GM12878 (cell line): ENCODE measurements around the gene PSG11. TPM values are rescaled to one million over a fixed set of nuclear protein-coding genes. Genes with fewer than 3 reads are reported as not detected.
"Not testable (repeated sequence)": the region's sequence is repeated elsewhere in the genome, so short reads cannot be mapped to it uniquely, and the experiment has no call there.

ENCODE experiments used
- ATAC-seq: fragments of 200-7000 bp; cut with Tn5 transposase; 3 replicates; pipeline ENCODE4 v1.9.1; 2020; ENCODE audit warnings: mild to moderate bottlenecking, moderate library complexity
- Bru-seq: library from RNA; stranded (reverse); fragments of 400-500 nt; gene quantifications from one replicate; lab custom pipeline; 2021; lab: Mats Ljungman, UMichigan
- BruChase-seq, 2 experiments: library from RNA; stranded (reverse); fragments of 400-500 nt; gene quantifications; one replicate each; lab custom pipeline; 2021; lab: Mats Ljungman, UMichigan
- BruUV-seq: library from RNA; stranded (reverse); fragments of 400-500 nt; replicated peaks from 2 replicates; lab custom pipeline; 2021; lab: Mats Ljungman, UMichigan
- CTCF ChIA-PET: fragments of 300-600 bp; sonication (Branson Sonifier 250); formaldehyde crosslinking; extraction: SDS; loops from one replicate; lab custom pipeline; 2021; ENCODE audit warnings: inconsistent platforms; lab: Yijun Ruan, JAX
- POLR2A ChIA-PET: fragments of 350-600 bp; formaldehyde crosslinking; extraction: SDS; loops from one replicate; lab custom pipeline; 2021; ENCODE audit warnings: inconsistent platforms; lab: Charles Lee
- RAD21 ChIA-PET: fragments of 300-600 bp; sonication (Branson Sonifier 250); formaldehyde crosslinking; loops from one replicate; lab custom pipeline; 2023; ENCODE audit warnings: antibody characterized with exemption; ENCODE audit not compliant: unreplicated experiment; lab: Charles Lee
- SMC1A ChIA-PET: fragments of 300-600 bp; sonication (Branson Sonifier 250); formaldehyde crosslinking; loops from one replicate; lab custom pipeline; 2023; ENCODE audit not compliant: unreplicated experiment, uncharacterized antibody; lab: Charles Lee
- DNase-seq: peaks from one replicate; pipeline ENCODE4 v3.0.0-alpha.2; 2011; ENCODE audit warnings: low read depth, low spot score
- FAIRE-seq: peaks from 3 replicates; lab custom pipeline; 2011; peaks lifted over from hg19 to GRCh38; lab: Jason Lieb, UNC
- H2AFZ ChIP-seq: 2 replicates; pipeline ENCODE4 v1.6.0; 2011; ENCODE audit warnings: low read depth, low read length, control low read depth; ENCODE audit not compliant: control insufficient read depth
- H3K27ac ChIP-seq: 2 replicates; pipeline ENCODE4 v1.5.1; 2011; ENCODE audit warnings: control low read depth; ENCODE audit not compliant: control insufficient read depth, insufficient read depth
- H3K27me3 ChIP-seq, 2 experiments: replicated peaks in 1 of 2; 2 replicates each; pipeline versions ENCODE4 v1.6.0 to v1.6.1; 2011; ENCODE audit warnings: low read length in 1 of 2; ENCODE audit not compliant: control insufficient read depth in 2 of 2, insufficient read depth in 2 of 2
- H3K36me3 ChIP-seq, 2 experiments: 2 replicates each; pipeline ENCODE4 v1.5.1; 2011; ENCODE audit warnings: low read length in 1 of 2; ENCODE audit not compliant: control insufficient read depth in 2 of 2, insufficient read depth in 2 of 2
- H3K4me1 ChIP-seq: 2 replicates; pipeline ENCODE4 v1.6.1; 2011; ENCODE audit warnings: mild to moderate bottlenecking, low read length, moderate library complexity, mixed read lengths; ENCODE audit not compliant: control insufficient read depth, insufficient read depth
- H3K4me2 ChIP-seq: 2 replicates; pipeline ENCODE4 v1.6.0; 2011; ENCODE audit warnings: control low read depth; ENCODE audit not compliant: control insufficient read depth, insufficient read depth
- H3K4me3 ChIP-seq: fragments of 200-600 bp; sonication (generic); 2 replicates; pipeline ENCODE4 v1.5.1; 2016
- H3K79me2 ChIP-seq: 2 replicates; pipeline ENCODE4 v1.6.0; 2011; ENCODE audit warnings: low read length; ENCODE audit not compliant: control insufficient read depth, insufficient read depth
- H3K9ac ChIP-seq: 2 replicates; pipeline ENCODE4 v1.8.0; 2011; ENCODE audit warnings: low read length, control low read depth, mixed read lengths; ENCODE audit not compliant: control insufficient read depth, insufficient read depth
- H3K9me3 ChIP-seq: replicated peaks from 3 replicates; pipeline ENCODE4 v1.5.1; 2011; ENCODE audit warnings: mild to moderate bottlenecking, low read length; ENCODE audit not compliant: control insufficient read depth, insufficient read depth
- H4K20me1 ChIP-seq: 2 replicates; pipeline ENCODE4 v1.6.0; 2011; ENCODE audit not compliant: control insufficient read depth, insufficient read depth
- WGBS: methylation state at CpG from one replicate; pipeline ENCODE4 v1.1.6; 2016; ENCODE audit warnings: low lambda C conversion rate; ENCODE audit not compliant: insufficient replicate concordance, insufficient coverage; ENCODE audit errors: missing lambda C conversion rate; 5-methylcytosine and 5-hydroxymethylcytosine counted together
- in situ Hi-C: fragments of 300-500 bp; cut with MboI; formaldehyde crosslinking; loops from 9 replicates; pipeline ENCODE4 v1.14.3; 2018; ENCODE audit warnings: mixed read lengths
- intact Hi-C: fragments of 100-400 bp; cut with micrococcal nuclease; formaldehyde crosslinking; loops from one replicate; pipeline ENCODE4 v1.14.2; 2022; ENCODE audit not compliant: unreplicated experiment
- long read RNA-seq, 2 experiments: library from polyadenylated mRNA; unstranded; transcript quantifications; one replicate each; pipeline ENCODE4 v2.0.0, GENCODE V29; 2019 to 2020
- polyA minus RNA-seq, 3 experiments: library from RNA; depleted of rRNA, polyadenylated mRNA; stranded (reverse); fragments of >200 nt; gene quantifications; 2 replicates each; pipeline ENCODE4 v1.2.3, GENCODE V29; 2011
- polyA plus RNA-seq, 11 experiments: library from polyadenylated mRNA; depleted of rRNA in 4 of 11; unstranded in 6 of 11; stranded (reverse) in 5 of 11; fragments of >200 nt; fragmentation: Nextera tagmentation in 4 of 11; fragmentation: Illumina TruSeq in 1 of 11; extraction: Ambion mirVana in 4 of 11; extraction: Trizol in 1 of 11; gene quantifications; 1 replicate in 1 of 11; 2 replicates in 10 of 11; pipeline versions ENCODE4 v1.2.1 to v1.2.3, GENCODE V29; 2011 to 2016; ENCODE audit warnings: inconsistent platforms in 2 of 11, missing spikeins in 2 of 11, low read depth in 1 of 11
- total RNA-seq, 4 experiments: library from RNA; depleted of rRNA in 3 of 4; stranded (reverse); fragments of >200 nt in 3 of 4; fragmentation: Illumina TruSeq in 1 of 4; extraction: Trizol in 1 of 4; gene quantifications; 2 replicates each; pipeline versions ENCODE4 v1.2.1 to v1.2.3, GENCODE V29; 2013 to 2021

The PSG11 gene
- total RNA-seq (2013; cell fraction: nucleolus; rRNA removed), result not detected in 2 replicates
- total RNA-seq (2014; rRNA removed) (not detected in 2 replicates), total RNA-seq (2014; rRNA removed; fragmentation: Illumina TruSeq; extraction: Trizol) (not detected in 2 replicates), total RNA-seq (2021) (not detected in 2 replicates), polyA plus RNA-seq (2011; rRNA removed) (not detected in 2 replicates), polyA plus RNA-seq (2014; fragmentation: Illumina TruSeq; extraction: Trizol) (not detected in 2 replicates), polyA plus RNA-seq (2014; fragmentation: Nextera tagmentation; extraction: Ambion mirVana) (not detected), polyA plus RNA-seq (2014; rRNA removed) (not detected in 2 replicates), polyA plus RNA-seq (2016; fragmentation: Nextera tagmentation; extraction: Ambion mirVana) (not detected), polyA minus RNA-seq (2011; rRNA and poly(A)+ RNA removed) (not detected in 2 replicates), Bru-seq, nascent RNA (not detected), BruChase-seq, experiment 1, labeled RNA remaining after a 6-hour chase (not detected), BruChase-seq, experiment 2, labeled RNA remaining after a 2-hour chase (not detected)
- not detected for polyA plus RNA-seq (2011; ENCODE audit: low read depth)
- polyA plus RNA-seq (2011; cell fraction: cytosol; rRNA removed), result not detected in 2 replicates
- not detected in 2 replicates for polyA plus RNA-seq (2011; cell fraction: nucleus; rRNA removed)
- polyA plus RNA-seq (2012), result not detected in 2 replicates
- polyA minus RNA-seq (2011; cell fraction: cytosol; rRNA and poly(A)+ RNA removed), result not detected in 2 replicates
- polyA minus RNA-seq (2011; cell fraction: nucleus; rRNA and poly(A)+ RNA removed), result not detected in 2 replicates
- long read RNA-seq, experiment 1, result 0 reads
- long read RNA-seq, experiment 2, result 0 reads

DNA sequence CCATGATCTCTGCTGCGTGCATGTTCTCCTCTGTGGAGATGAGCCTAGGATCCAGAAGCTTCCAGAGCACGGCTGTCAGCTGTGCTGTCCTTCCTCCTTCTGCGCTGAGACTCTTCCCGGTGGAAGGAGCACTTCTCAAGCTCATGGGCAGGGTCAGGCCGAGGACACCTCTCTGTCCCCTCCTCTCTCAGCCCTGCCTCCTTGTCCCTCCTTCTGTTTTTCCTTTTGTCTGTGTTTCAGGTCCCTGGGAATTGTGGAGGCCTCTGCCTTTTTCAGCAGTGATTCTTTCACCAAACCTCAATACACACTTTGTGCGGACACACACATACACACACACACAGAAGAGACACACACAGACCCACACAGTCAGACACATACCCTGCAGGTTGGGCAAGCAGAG, at the start of gene PSG11:
TSS of gene PSG11 (minus strand) at position 101 of the 400 bp plus-strand sequence. CDS start at position 4, 97 bp downstream.
- POLR2A ChIA-PET, intact Hi-C loops, H3K9ac ChIP-seq, H3K27me3 ChIP-seq, in situ Hi-C loops, SMC1A ChIA-PET, H3K4me2 ChIP-seq, H2AFZ ChIP-seq, H4K20me1 ChIP-seq, FAIRE-seq, DNase-seq, RAD21 ChIA-PET, H3K9me3 ChIP-seq, H3K36me3 ChIP-seq, H3K4me3 ChIP-seq, H3K4me1 ChIP-seq, CTCF ChIA-PET, BruUV-seq, H3K27ac ChIP-seq, ATAC-seq, H3K79me2 ChIP-seq: not testable (repeated sequence)
- 25% methylated on average over 6 of the region's 6 CpGs for WGBS

DNA sequence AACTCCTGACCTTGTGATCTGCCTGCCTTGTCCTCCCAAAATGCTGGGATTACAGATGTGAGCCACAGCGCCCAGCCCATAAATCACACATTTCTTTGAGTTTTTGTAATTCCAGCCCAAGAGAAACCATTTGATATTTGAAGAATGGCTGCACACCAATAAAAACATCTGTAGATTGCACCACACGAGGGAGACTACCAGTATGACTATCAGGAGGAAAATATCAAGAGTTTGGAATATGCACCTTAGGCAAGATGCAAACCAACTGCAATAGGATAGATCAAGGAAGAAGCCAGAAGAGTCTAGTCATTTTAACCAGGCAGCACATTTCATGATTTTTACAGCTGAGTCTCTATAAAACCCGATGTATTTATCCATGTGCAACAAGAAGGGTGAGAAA, 36.1 kb upstream of the PSG11 start:
- BruUV-seq, H3K9ac ChIP-seq, POLR2A ChIA-PET, CTCF ChIA-PET, SMC1A ChIA-PET, RAD21 ChIA-PET, H3K27me3 ChIP-seq, H3K4me3 ChIP-seq, H3K36me3 ChIP-seq, H2AFZ ChIP-seq, ATAC-seq, in situ Hi-C loops, H3K27ac ChIP-seq, H3K79me2 ChIP-seq, DNase-seq, FAIRE-seq, H4K20me1 ChIP-seq, H3K4me2 ChIP-seq, H3K4me1 ChIP-seq, H3K9me3 ChIP-seq, intact Hi-C loops: not testable (repeated sequence)
- WGBS, result 11% methylated on average over 3 of the region's 3 CpGs

DNA sequence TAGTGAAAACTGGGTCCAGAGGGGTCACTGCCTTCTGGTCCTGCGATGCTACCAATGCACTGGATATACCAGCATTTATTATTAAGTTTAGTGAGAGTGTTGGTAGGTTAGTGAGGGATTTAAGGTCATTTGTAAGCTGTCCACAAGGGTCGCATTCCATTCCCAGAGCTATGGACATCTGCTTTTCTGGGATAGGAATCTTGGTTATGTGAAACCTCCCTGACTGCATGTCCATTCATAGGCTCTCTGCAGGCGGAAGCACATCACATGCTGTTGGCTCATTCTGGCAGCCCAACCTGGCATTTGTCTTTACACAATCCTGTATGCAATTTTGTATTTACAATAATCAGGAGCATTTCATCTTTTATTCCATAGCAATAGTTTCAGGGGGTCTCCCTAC, 35.1 kb upstream of the PSG11 start:
- H3K4me3 ChIP-seq, BruUV-seq, H3K27ac ChIP-seq, H3K79me2 ChIP-seq, ATAC-seq, H3K36me3 ChIP-seq, H3K4me1 ChIP-seq, FAIRE-seq, H3K9me3 ChIP-seq, H3K4me2 ChIP-seq, DNase-seq, H3K9ac ChIP-seq, SMC1A ChIA-PET, POLR2A ChIA-PET, H2AFZ ChIP-seq, intact Hi-C loops, RAD21 ChIA-PET, H3K27me3 ChIP-seq, H4K20me1 ChIP-seq, CTCF ChIA-PET, in situ Hi-C loops: not testable (repeated sequence)
- WGBS, result 12% methylated on average over 3 of the region's 3 CpGs
